Upper lobe of left lung (tissue), 6 donors: ENCODE results near the gene MECP2. TPM values are rescaled to one million over a fixed set of nuclear protein-coding genes. Genes with fewer than 3 reads are reported as not detected.

ENCODE experiments used
- ATAC-seq, 2 donors: fragments of 200-7000 bp; cut with Tn5 transposase; one replicate each; pipeline ENCODE4 v1.9.1; 2022; ENCODE audit warnings: mild to moderate bottlenecking in 2 of 2, moderate library complexity in 2 of 2; ENCODE audit not compliant: low FRiP score in 2 of 2
- DNase-seq, 2 donors: peaks; one replicate each; pipeline ENCODE4 v3.0.0-alpha.2; 2019 to 2020
- H3K27ac ChIP-seq, 4 donors: fragments of 200-600 bp; sonication (generic); one replicate each; pipeline ENCODE4 v1.5.1; 2016 to 2019
- H3K27me3 ChIP-seq, 4 donors: fragments of 200-600 bp; sonication (generic); one replicate each; pipeline ENCODE4 v1.5.1; 2017 to 2019
- H3K36me3 ChIP-seq, 4 donors: fragments of 200-600 bp; sonication (generic); one replicate each; pipeline ENCODE4 v1.5.1; 2016 to 2019
- H3K4me1 ChIP-seq, 4 donors: fragments of 200-600 bp; sonication (generic); one replicate each; pipeline ENCODE4 v1.5.1; 2018 to 2019
- H3K4me3 ChIP-seq, 4 donors: fragments of 200-600 bp; sonication (generic); one replicate each; pipeline ENCODE4 v1.5.1; 2017 to 2019; ENCODE audit warnings: mild to moderate bottlenecking in 2 of 4, moderate library complexity in 1 of 4
- H3K9me3 ChIP-seq, 4 donors: fragments of 200-600 bp; sonication (generic); one replicate each; pipeline ENCODE4 v1.5.1; 2018 to 2019
- CTCF ChIP-seq, 6 experiments: fragments of 450-650 bp in 4 of 6; fragments of 200-600 bp in 2 of 6; sonication (generic) in 2 of 6; IDR thresholded peaks; one replicate each; pipeline ENCODE4 v1.5.1; 2016 to 2019; ENCODE audit warnings: antibody characterized with exemption in 6 of 6
- EP300 ChIP-seq, 4 donors: sonication (generic); formaldehyde crosslinking; IDR thresholded peaks; one replicate each; pipeline ENCODE4 v1.5.1; 2017; ENCODE audit warnings: antibody characterized with exemption in 4 of 4, control low read depth in 2 of 4
- POLR2A ChIP-seq, 4 donors: fragments of 450-650 bp; IDR thresholded peaks; one replicate each; pipeline ENCODE4 v1.5.1; 2016 to 2017; ENCODE audit warnings: antibody characterized with exemption in 4 of 4, mild to moderate bottlenecking in 2 of 4
- POLR2AphosphoS5 ChIP-seq, 2 donors: sonication (generic); formaldehyde crosslinking; IDR thresholded peaks; one replicate each; pipeline ENCODE4 v1.5.1; 2017; ENCODE audit warnings: antibody characterized with exemption in 2 of 2
- WGBS, 2 donors: methylation state at CpG; one replicate each; pipeline ENCODE4 v1.1.5; 2017 to 2018; 5-methylcytosine and 5-hydroxymethylcytosine counted together
- total RNA-seq, 6 donors: library from RNA; depleted of rRNA in 4 of 6; stranded (reverse); fragments of >200 nt in 4 of 6; gene quantifications; one replicate each; pipeline versions ENCODE4 v1.1.0 to v1.2.1, GENCODE V29; 2016 to 2021
- donor health status: DM: no; HTN: no; CAD: no; lungs with moderate emphysema.
- donor health status: DM: no; HTN: yes; CAD: no; lungs with severe emphysema.

MECP2 gene
- total RNA-seq, 6 donors from 2014 or later: 43.3 to 110 (median 59.3) TPM

DNA sequence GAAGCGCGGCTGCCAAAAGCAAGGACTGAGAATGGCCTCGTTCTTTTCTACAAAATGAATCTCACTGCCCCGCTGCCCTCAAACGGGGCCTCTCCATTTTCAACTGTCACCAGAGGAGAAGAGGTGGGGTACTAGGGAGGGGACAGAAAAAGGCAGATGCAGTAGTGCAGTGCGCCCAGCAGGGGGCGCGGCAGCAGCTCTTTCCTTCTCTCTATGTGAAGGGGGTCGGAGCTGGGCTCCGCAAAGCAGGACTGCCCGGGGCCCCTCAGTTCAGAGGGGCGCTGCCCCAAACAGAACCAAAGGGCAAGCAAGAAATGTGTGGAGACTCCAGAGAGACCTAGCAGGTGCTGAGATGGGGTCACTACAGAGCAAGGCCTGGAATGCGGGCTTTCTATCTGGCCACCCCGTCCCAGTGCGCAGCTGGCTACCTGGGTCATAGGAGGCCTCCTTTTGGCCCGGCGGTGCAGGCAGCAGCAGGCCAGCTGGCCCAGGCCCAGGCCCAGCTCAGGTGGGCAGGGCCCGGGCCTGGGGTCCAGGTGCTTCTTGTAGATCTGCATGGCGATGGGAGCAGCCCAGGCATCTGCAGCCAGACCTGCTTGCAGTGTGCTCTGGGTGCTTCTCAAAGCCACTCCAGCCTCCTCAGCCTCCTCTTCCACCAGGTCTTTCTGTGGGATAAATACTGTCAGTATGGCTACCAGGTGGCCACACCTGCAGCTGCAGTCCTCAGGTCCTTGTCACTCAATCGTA, 83.7 kb downstream of the MECP2 start:
- H3K4me3 ChIP-seq: no peak overlapping the region
- peaks cover 7 to 25% (median 8%) of the 10 kb centered on the region in 4 donors for H3K4me1 ChIP-seq
- TF ChIP-seq EP300 (IDR thresholded peaks at IDR 0.05): no peak
- TF ChIP-seq CTCF (IDR thresholded peaks at IDR 0.05): peak; percentile 74 to 93 (median 86)
- no peak for TF ChIP-seq POLR2A (IDR thresholded peaks at IDR 0.05)
- TF ChIP-seq POLR2AphosphoS5 (IDR thresholded peaks at IDR 0.05): no peak
- peaks cover 0 to 35% (median 10%) of the 10 kb centered on the region in 4 donors for H3K36me3 ChIP-seq
- peak; percentile 44 to 83 for ATAC-seq
- peak in 1 of 2 donors; percentile 85 for DNase-seq
- no peaks in the 10 kb centered on the region for H3K27me3 ChIP-seq
- no peaks in the 10 kb centered on the region for H3K9me3 ChIP-seq
- WGBS, 2 donors: 31 to 100% methylated on average over 1 to 13 of the region's 20 CpGs
- H3K27ac ChIP-seq: peak overlapping the region in 2 of 4 donors; percentile 21 to 60

- peaks cover 0 to 33% (median 10%) of the 10 kb centered on the region in 4 donors for H3K36me3 ChIP-seq
- ATAC-seq (no peak), DNase-seq (no peak)
- H3K4me3 ChIP-seq: no peak overlapping the region
- no peaks in the 10 kb centered on the region for H3K27me3 ChIP-seq
- peaks cover 3 to 17% (median 8%) of the 10 kb centered on the region in 4 donors for H3K4me1 ChIP-seq
- 77% methylated on average over 17 of the region's 17 CpGs; no CpG with 5 or more reads in 1 of the 2 donors for WGBS, 2 donors
- H3K27ac ChIP-seq: peak overlapping the region in 3 of 4 donors; percentile 18 to 60 (median 21)
- TF ChIP-seq CTCF (IDR thresholded peaks at IDR 0.05): no peak
- no peak for TF ChIP-seq EP300 (IDR thresholded peaks at IDR 0.05)
- TF ChIP-seq POLR2A (IDR thresholded peaks at IDR 0.05): no peak
- TF ChIP-seq POLR2AphosphoS5 (IDR thresholded peaks at IDR 0.05): no peak
- no peaks in the 10 kb centered on the region for H3K9me3 ChIP-seq
Observed at GRCh38 chrX:154013001-154013421, 84.5 kb downstream of the MECP2 start.

- H3K4me1 ChIP-seq: peaks cover 3 to 14% (median 8%) of the 10 kb centered on the region in 4 donors
- peak in 1 of 2 donors; percentile 70 for ATAC-seq
- no peak overlapping the region for H3K4me3 ChIP-seq
- H3K9me3 ChIP-seq: no peaks in the 10 kb centered on the region
- WGBS, 2 donors: 85% methylated on average over 13 of the region's 17 CpGs; no CpG with 5 or more reads in 1 of the 2 donors
- peak overlapping the region in 2 of 4 donors; percentile 18 to 60 for H3K27ac ChIP-seq
- DNase-seq: peak in 1 of 2 donors; percentile 45
- peaks cover 0 to 30% (median 10%) of the 10 kb centered on the region in 4 donors for H3K36me3 ChIP-seq
- no peaks in the 10 kb centered on the region for H3K27me3 ChIP-seq
- TF ChIP-seq CTCF (IDR thresholded peaks at IDR 0.05) (no peak), POLR2A (IDR thresholded peaks at IDR 0.05) (no peak), EP300 (IDR thresholded peaks at IDR 0.05) (no peak), POLR2AphosphoS5 (IDR thresholded peaks at IDR 0.05) (no peak)
Observed at GRCh38 chrX:154012336-154012991, 85.1 kb downstream of the MECP2 start.

GRCh38 chrX:154011376-154012335, 85.9 kb downstream of the MECP2 start:
- Histone ChIP-seq H3K27me3 (no peaks in the 10 kb centered on the region), H3K36me3 (peaks cover 0 to 22% (median 10%) of the 10 kb centered on the region in 4 donors), H3K27ac (peak overlapping the region; percentile 6 to 77 (median 70)), H3K9me3 (no peaks in the 10 kb centered on the region), H3K4me1 (peaks cover 3 to 14% (median 8%) of the 10 kb centered on the region in 4 donors), H3K4me3 (no peak overlapping the region)
- TF ChIP-seq POLR2AphosphoS5 (IDR thresholded peaks at IDR 0.05) (no peak), POLR2A (IDR thresholded peaks at IDR 0.05) (no peak), EP300 (IDR thresholded peaks at IDR 0.05) (no peak), CTCF (IDR thresholded peaks at IDR 0.05) (no peak)
- peak in 1 of 2 donors; percentile 1 for ATAC-seq
- DNase-seq: no peak
- 78 to 100% methylated on average over 1 to 18 of the region's 18 CpGs for WGBS, 2 donors
